Activated naive CD4-positive, alpha-beta T cell treated with anti-CD3 and anti-CD28 coated beads for 36 hours (primary cell): ENCODE data around the gene HELZ. TPM values are rescaled to one million over a fixed set of nuclear protein-coding genes. Genes with fewer than 3 reads are reported as not detected.
"Not testable (repeated sequence)": the region's sequence is repeated elsewhere in the genome, so short reads cannot be mapped to it uniquely, and the experiment has no call there.

Experiments used
- CTCF ChIA-PET: fragments of 350-600 bp; sonication (Branson Sonifier 250); formaldehyde crosslinking; loops from one replicate; lab custom pipeline; 2021; ENCODE audit warnings: antibody characterized with exemption; lab: Charles Lee
- DNase-seq: peaks from one replicate; pipeline ENCODE4 v3.0.0-alpha.2; 2020
- H3K27ac Mint-ChIP-seq: one replicate; pipeline ENCODE4 v1.8.0; 2021; ENCODE audit warnings: mild to moderate bottlenecking, mixed read lengths
- H3K27me3 Mint-ChIP-seq: one replicate; pipeline ENCODE4 v1.8.0; 2021; ENCODE audit warnings: low read depth, mixed read lengths
- H3K36me3 Mint-ChIP-seq: one replicate; pipeline ENCODE4 v1.8.0; 2021; ENCODE audit warnings: low read depth, mixed read lengths
- H3K4me1 Mint-ChIP-seq: one replicate; pipeline ENCODE4 v1.8.0; 2021; ENCODE audit warnings: low read depth, mixed read lengths
- H3K4me3 Mint-ChIP-seq: one replicate; pipeline ENCODE4 v1.8.0; 2021; ENCODE audit warnings: mild to moderate bottlenecking, moderate library complexity, mixed read lengths
- H3K9me3 Mint-ChIP-seq: one replicate; pipeline ENCODE4 v1.8.0; 2021; ENCODE audit warnings: mixed read lengths
- intact Hi-C: fragments of 100-400 bp; cut with micrococcal nuclease; formaldehyde crosslinking; loops from one replicate; pipeline ENCODE4 v1.15.1; 2023
- total RNA-seq, 2 experiments: library from RNA; stranded (reverse); gene quantifications; one replicate each; pipeline ENCODE4 v1.2.3, GENCODE V29; 2021

HELZ gene
- total RNA-seq, 2 experiments from 2014 or later: 34.7 to 39.5 TPM

DNA sequence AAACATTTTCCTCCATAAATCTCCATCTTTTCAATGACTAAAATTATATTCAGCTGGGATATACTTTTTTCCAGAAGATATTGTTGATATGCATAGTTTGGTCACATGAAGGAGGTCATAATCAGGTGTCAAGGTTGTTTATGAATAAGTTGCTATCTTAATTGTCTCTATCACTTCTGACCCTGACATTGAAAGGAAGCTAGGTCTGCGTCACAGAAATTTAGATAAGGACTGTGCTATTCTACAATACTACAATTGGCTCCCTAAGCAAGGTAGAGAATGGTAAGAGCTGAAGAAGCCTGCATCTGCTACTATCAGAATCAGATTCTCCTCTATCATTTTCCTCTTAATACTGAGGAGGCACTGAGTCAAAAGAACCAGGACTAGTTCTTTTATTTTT, 133.2 kb downstream of the HELZ start:
- intact Hi-C loops: no loop called here
- H3K4me1 Mint-ChIP-seq: peaks cover 10% of the 10 kb centered on the region
- H3K4me3 Mint-ChIP-seq: no peak overlapping the region
- DNase-seq: no peak
- H3K36me3 Mint-ChIP-seq: peaks cover 55% of the 10 kb centered on the region
- H3K27ac Mint-ChIP-seq: no peak overlapping the region
- peaks cover 9% of the 10 kb centered on the region for H3K9me3 Mint-ChIP-seq
- CTCF ChIA-PET: no interaction called here
- H3K27me3 Mint-ChIP-seq: no peaks in the 10 kb centered on the region

DNA sequence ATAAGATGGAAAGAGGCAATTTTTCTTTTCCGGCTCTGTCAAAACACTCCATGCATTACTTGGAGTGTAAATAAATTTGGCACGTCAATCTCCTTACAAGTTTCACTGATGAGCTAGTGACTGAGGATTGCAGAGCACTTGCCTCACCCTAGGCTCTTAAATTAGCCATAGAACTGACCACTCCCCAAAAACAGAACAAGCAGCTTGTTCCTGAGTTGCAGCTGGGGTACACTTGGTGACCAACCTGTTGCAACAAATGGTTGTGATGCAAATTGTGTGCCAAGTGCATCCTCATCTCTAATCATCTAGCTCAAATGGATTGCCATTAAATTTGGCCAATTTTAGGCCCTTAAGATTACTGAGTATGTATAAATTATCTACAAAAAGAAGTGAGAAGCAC, 133.7 kb downstream of the HELZ start:
- CTCF ChIA-PET: no interaction called here
- peaks cover 10% of the 10 kb centered on the region for H3K4me1 Mint-ChIP-seq

DNA sequence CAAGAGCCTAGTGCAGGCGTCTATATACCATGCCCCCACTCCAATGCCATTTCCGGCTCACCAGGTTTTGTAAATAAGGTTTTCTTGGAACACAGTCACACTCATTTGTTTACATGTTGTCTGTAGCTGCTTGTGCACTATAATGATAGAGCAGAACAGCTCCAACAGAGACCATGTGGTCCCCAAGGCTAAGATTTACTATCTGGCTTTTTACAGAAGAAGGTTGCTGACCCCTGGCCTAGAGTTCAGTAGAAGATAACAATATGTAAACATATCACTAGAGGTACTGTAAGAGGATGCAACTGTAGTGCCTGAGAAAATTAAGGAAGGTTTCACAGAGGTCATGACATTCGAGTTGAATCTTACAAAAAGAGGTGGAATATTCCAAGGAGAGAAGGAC, 134.4 kb downstream of the HELZ start:
- Mint-ChIP-seq H3K9me3 (peaks cover 1% of the 10 kb centered on the region), H3K4me3 (no peak overlapping the region), H3K27ac (no peak overlapping the region), H3K36me3 (peaks cover 46% of the 10 kb centered on the region), H3K27me3 (no peaks in the 10 kb centered on the region), H3K4me1 (peaks cover 8% of the 10 kb centered on the region)
- DNase-seq: no peak
- CTCF ChIA-PET: no interaction called here
- intact Hi-C loops: no loop called here

More for the DNA sequence above, 133.7 kb downstream of the HELZ start:
- peaks cover 6% of the 10 kb centered on the region for H3K9me3 Mint-ChIP-seq
- DNase-seq: no peak
- H3K27ac Mint-ChIP-seq: no peak overlapping the region
- H3K27me3 Mint-ChIP-seq: no peaks in the 10 kb centered on the region
- intact Hi-C loops: no loop called here
- peaks cover 50% of the 10 kb centered on the region for H3K36me3 Mint-ChIP-seq
- H3K4me3 Mint-ChIP-seq: no peak overlapping the region

DNA sequence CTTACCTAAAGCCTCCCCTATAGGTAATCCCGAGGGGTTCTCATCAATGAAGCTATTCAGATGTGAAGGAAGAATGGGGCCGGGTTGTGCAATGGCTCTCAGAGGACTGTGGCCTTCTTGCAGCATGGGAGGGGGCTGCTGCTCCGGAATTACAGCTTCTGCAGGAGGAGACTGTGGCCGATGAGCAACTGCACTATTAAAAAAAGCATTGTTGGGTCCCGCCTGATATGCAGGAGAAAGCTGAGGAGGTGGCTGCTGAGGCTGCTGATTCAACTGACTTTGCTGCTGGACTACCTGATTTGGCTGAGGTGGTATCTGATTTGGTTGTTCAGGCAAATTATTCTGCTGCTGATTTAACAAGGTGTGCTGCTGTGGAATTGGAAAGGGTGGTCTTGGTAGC, 135.9 kb downstream of the HELZ start:
- intact Hi-C loops: no loop called here
- H3K36me3 Mint-ChIP-seq: peaks cover 44% of the 10 kb centered on the region

DNA sequence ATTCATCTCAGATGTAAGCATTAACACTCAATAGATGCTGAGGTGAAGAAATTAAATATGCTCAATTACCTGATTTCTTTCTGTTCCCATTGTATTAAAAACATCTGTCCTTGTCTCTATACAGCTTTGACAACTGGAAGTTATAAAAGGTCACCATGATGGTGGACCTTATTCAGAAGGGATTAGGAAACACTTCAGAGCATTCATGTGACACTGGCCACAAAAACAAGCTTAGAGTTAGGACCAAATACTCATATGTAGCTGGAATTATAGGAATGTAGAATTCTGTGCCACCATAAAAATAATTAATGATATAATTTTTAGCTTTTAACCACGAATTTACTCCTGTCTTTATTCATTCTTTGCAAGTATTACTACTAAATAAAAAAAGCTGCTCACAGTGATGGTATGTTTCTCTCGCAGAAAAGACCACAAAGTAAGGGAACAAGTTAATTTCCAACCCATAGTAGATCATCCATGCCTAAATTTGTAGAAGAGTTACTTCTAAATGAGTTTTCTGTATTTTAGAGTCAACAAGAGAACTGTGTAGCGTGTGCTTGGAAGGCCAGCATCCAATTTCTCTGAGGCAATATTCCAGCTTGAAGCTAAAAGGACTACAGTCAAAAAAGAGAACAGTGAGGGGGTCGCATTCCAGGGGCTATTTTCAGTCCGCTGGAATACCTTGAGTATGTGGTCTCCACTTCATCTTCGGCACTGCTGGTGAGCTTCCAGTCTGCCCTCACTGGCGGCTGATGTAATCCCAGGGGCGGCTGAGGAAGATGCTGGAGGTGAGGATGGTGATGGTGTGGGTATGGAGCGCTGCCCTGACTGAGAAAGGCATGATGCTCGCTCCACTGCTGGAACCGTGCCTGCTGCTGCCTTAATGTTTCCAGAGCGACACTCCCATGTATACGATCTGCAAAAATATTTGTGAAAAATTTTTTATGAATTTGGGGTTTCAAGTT, 136.9 kb downstream of the HELZ start:
- Mint-ChIP-seq H3K27me3 (no peaks in the 10 kb centered on the region), H3K36me3 (peaks cover 42% of the 10 kb centered on the region), H3K4me1 (peaks cover 20% of the 10 kb centered on the region), H3K4me3 (no peak overlapping the region), H3K9me3 (no peaks in the 10 kb centered on the region), H3K27ac (no peak overlapping the region)
- intact Hi-C loops: no loop called here
- DNase-seq: no peak
- CTCF ChIA-PET: no interaction called here

More for the DNA sequence above, 135.9 kb downstream of the HELZ start:
- H3K4me3 Mint-ChIP-seq: no peak overlapping the region
- H3K27me3 Mint-ChIP-seq: no peaks in the 10 kb centered on the region
- no peak for DNase-seq
- peaks cover 15% of the 10 kb centered on the region for H3K4me1 Mint-ChIP-seq
- peak overlapping the region; percentile 17 for H3K27ac Mint-ChIP-seq
- CTCF ChIA-PET: no interaction called here
- H3K9me3 Mint-ChIP-seq: no peaks in the 10 kb centered on the region

DNA sequence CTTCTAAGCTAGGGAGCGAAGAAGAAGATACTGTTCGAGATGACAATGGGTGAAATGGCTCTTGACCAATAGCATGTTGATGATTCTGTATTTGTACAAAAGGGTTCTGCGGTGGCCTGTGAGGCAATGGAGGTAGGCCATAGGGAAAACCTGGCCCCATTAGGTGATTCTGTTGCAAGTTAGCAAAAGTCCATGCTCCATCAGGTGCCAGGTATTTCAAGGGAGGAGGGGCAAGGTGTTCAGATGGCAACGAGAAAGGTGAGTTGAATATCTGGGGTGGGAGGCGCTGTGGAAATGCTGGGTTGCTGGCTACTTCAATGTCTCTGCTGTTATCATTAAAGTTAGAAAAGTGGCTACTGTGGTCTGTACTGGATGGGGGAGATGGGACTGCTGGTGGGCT, 137.8 kb downstream of the HELZ start:
- H3K36me3 Mint-ChIP-seq: peaks cover 40% of the 10 kb centered on the region
- no peaks in the 10 kb centered on the region for H3K27me3 Mint-ChIP-seq
- CTCF ChIA-PET: interaction anchor here (0.5 kb wide), 1 partner anchor 922 kb away, joined by 3 read pairs; no protein-coding TSS in a partner anchor
- H3K27ac Mint-ChIP-seq: no peak overlapping the region
- H3K4me3 Mint-ChIP-seq: no peak overlapping the region
- H3K9me3 Mint-ChIP-seq: no peaks in the 10 kb centered on the region
- peaks cover 25% of the 10 kb centered on the region for H3K4me1 Mint-ChIP-seq
- intact Hi-C loops: no loop called here
- no peak for DNase-seq

DNA sequence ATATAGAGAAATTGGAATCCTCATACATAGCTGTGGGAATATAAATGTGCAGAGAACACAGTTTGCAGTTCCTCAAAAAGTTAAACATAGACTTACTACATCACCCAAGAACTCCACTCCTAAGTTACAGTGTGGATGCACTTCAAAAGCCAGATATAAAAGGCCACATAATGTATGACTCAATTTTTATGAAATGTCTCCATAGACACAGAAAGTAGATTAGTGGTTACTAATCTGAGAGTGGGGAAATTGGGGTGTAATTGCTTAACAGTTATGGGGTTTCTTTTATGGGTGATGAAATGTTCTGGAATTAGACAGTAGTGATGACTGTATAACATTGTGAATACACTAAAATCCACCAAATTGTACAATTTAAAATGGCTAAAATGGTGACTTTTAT, 139.8 kb downstream of the HELZ start:
- CTCF ChIA-PET: no interaction called here
- Mint-ChIP-seq H3K4me1 (peaks cover 39% of the 10 kb centered on the region), H3K27me3 (no peaks in the 10 kb centered on the region), H3K27ac (no peak overlapping the region), H3K36me3 (peaks cover 41% of the 10 kb centered on the region), H3K9me3 (no peaks in the 10 kb centered on the region), H3K4me3 (no peak overlapping the region)
- intact Hi-C loops: no loop called here
- no peak for DNase-seq

DNA sequence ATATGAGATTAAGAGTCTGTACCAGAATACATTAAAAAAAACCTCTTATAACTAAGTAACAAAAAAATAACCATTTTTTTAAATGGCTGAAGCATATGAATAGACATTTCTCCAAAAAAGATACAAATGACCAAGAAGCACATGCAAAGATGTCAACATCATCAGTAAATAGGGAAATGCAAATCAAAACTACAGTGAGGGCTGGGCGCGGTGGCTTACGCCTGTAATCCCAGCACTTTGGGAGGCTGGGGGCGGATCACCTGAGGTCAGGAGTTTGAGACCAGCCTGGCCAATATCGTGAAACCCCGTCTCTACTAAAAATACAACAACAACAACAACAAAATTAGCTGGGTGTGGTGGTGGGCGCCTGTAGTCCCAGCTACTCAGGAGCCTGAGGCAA, 140.4 kb downstream of the HELZ start:
- H3K4me3 Mint-ChIP-seq, H3K9me3 Mint-ChIP-seq, CTCF ChIA-PET, H3K27me3 Mint-ChIP-seq, intact Hi-C loops, DNase-seq, H3K27ac Mint-ChIP-seq: not testable (repeated sequence)
- peaks cover 43% of the 10 kb centered on the region for H3K4me1 Mint-ChIP-seq
- H3K36me3 Mint-ChIP-seq: peaks cover 43% of the 10 kb centered on the region

DNA sequence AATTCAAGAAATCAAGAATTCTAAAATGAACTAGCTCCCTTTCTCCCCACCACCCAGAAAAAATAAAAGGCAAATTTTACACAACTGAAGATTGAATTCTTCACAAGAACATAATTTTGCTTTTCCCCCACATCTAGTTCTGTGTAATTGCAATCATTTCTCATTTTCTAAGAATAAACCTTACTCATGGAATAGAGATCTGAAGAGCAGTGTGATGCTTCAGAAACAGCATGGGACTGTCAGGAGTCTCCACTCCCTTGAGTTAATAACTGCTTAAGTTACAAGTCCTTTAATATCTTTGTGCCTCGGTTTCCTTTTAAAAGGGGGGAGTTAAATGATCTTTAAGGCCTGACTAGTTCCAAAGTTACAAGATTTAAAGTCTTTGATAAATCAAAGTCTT, 147.0 kb downstream of the HELZ start:
- Mint-ChIP-seq H3K27ac (no peak overlapping the region), H3K4me3 (no peak overlapping the region), H3K4me1 (peaks cover 60% of the 10 kb centered on the region), H3K36me3 (peaks cover 24% of the 10 kb centered on the region), H3K9me3 (no peaks in the 10 kb centered on the region), H3K27me3 (no peaks in the 10 kb centered on the region)
- intact Hi-C loops: no loop called here
- no peak for DNase-seq
- CTCF ChIA-PET: no interaction called here

DNA sequence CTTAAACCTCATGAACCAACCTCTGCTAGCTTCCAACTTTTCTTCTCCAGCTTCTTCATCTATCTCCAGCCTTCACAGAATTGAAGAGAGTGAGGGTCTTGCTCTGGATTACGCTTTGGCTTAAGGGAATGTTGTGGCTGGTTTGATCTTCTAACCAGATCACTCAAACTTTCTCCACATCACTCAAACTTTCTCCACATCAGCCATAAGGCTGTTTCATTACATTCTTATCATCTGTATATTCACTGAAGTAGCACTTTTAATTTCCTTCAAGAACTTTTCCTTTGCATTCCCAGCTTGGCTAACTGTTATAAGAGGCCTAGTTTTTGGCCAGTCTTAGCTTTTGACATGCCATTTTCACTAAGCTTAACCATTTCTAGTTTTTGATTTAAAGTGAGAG, 148.4 kb downstream of the HELZ start:
- no peak for DNase-seq
- no peaks in the 10 kb centered on the region for H3K9me3 Mint-ChIP-seq
- CTCF ChIA-PET: interaction anchor here (0.8 kb wide), 1 partner anchor 9 kb away, joined by 3 read pairs; no protein-coding TSS in a partner anchor
- H3K4me1 Mint-ChIP-seq: peaks cover 52% of the 10 kb centered on the region
- no peak overlapping the region for H3K4me3 Mint-ChIP-seq
- no peaks in the 10 kb centered on the region for H3K27me3 Mint-ChIP-seq
- no peak overlapping the region for H3K27ac Mint-ChIP-seq
- intact Hi-C loops: no loop called here
- peaks cover 19% of the 10 kb centered on the region for H3K36me3 Mint-ChIP-seq

DNA sequence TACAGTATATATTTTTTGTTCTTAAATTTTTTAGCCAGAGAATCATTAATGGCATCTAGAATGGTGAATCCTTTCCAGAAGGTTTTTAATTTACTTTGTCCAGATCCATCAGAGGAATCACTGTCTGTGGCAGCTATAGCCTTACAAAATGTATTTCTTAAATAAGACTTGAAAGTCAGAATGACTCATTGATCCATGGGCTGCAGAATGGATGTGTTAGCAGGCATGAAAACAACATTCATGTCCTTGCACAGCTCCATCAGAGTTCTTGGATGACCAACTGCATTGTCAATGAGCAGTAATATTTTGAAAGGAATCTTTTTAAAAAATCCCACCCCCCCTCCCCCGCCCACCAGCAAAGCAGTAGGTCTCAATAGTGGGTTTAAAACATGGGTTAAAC, 149.2 kb downstream of the HELZ start:
- no peak overlapping the region for H3K4me3 Mint-ChIP-seq
- intact Hi-C loops: no loop called here

DNA sequence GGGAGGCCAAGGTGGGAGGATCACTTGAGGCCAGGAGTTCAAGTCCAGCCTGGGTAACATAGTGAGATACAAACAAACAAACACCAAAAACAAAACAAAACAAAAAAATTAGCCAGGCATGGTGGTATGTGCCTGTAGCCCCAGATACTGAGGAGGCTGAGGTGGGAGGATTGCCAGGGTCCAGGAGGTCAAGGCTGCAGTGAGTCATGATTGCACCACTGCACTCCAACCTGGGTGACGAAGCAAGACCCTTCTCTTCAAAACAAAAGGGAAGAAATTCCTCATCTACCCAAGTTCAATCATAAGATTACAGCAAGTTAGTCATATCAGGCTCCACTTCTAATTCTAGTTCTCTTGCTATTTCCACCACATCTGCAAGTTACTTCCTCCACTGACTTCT, 149.7 kb downstream of the HELZ start:
- Mint-ChIP-seq H3K4me1 (peaks cover 47% of the 10 kb centered on the region), H3K36me3 (peaks cover 17% of the 10 kb centered on the region)
- CTCF ChIA-PET: interaction anchor here (0.6 kb wide), 1 partner anchor 1190 kb away, joined by 4 read pairs; no protein-coding TSS in a partner anchor
- intact Hi-C loops, H3K27ac Mint-ChIP-seq, H3K27me3 Mint-ChIP-seq, H3K4me3 Mint-ChIP-seq, H3K9me3 Mint-ChIP-seq: not testable (repeated sequence)
- peak; percentile 12 for DNase-seq

More for the DNA sequence above, 149.2 kb downstream of the HELZ start:
- Mint-ChIP-seq H3K36me3 (peaks cover 15% of the 10 kb centered on the region), H3K27ac (no peak overlapping the region), H3K27me3 (no peaks in the 10 kb centered on the region), H3K9me3 (no peaks in the 10 kb centered on the region), H3K4me1 (peaks cover 48% of the 10 kb centered on the region)
- DNase-seq: no peak
- CTCF ChIA-PET: interaction anchor here (0.6 to 0.8 kb wide), 2 partner anchors 10 to 1190 kb away, joined by 3 to 4 read pairs; no protein-coding TSS in a partner anchor

DNA sequence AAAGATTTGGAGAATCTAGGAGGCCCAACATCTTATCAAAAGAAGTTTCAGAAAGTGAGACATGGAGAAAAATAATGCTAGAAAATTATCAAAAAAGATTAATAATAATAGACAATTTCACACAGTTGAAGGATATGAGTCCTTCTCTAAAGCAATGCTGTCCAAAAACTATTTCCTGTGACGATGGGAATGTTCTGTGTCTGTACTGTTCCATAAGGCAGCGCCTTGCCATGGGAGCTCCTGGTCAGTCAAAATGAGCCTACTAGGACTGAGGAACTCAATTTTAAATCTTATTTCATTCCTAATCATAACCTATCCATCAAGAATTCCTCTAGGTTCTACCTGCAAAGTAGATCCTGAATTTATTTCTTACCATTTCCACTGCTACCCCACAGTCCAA, 151.6 kb downstream of the HELZ start:
- no peak for DNase-seq
- CTCF ChIA-PET: no interaction called here
- Mint-ChIP-seq H3K27me3 (no peaks in the 10 kb centered on the region), H3K9me3 (no peaks in the 10 kb centered on the region), H3K4me3 (no peak overlapping the region), H3K36me3 (peaks cover 20% of the 10 kb centered on the region), H3K4me1 (peaks cover 41% of the 10 kb centered on the region), H3K27ac (peak overlapping the region; percentile 25)
- intact Hi-C loops: no loop called here
